Upper lobe of left lung (tissue), 4 donors: ENCODE results near the gene ADGRD1.

Experiments
- CTCF ChIP-seq, 6 experiments: fragments of 450-650 bp in 4 of 6; fragments of 200-600 bp in 2 of 6; sonication (generic) in 2 of 6; IDR thresholded peaks; one replicate each; pipeline ENCODE4 v1.5.1; 2016 to 2019; ENCODE audit warnings: antibody characterized with exemption in 6 of 6
- EP300 ChIP-seq, 4 donors: sonication (generic); formaldehyde crosslinking; IDR thresholded peaks; one replicate each; pipeline ENCODE4 v1.5.1; 2017; ENCODE audit warnings: antibody characterized with exemption in 4 of 4, control low read depth in 2 of 4
- POLR2A ChIP-seq, 4 donors: fragments of 450-650 bp; IDR thresholded peaks; one replicate each; pipeline ENCODE4 v1.5.1; 2016 to 2017; ENCODE audit warnings: antibody characterized with exemption in 4 of 4, mild to moderate bottlenecking in 2 of 4
- POLR2AphosphoS5 ChIP-seq, 2 donors: sonication (generic); formaldehyde crosslinking; IDR thresholded peaks; one replicate each; pipeline ENCODE4 v1.5.1; 2017; ENCODE audit warnings: antibody characterized with exemption in 2 of 2

GRCh38 chr12:131089531-131090273 is 136.0 kb downstream of the ADGRD1 start:
- TF ChIP-seq CTCF (IDR thresholded peaks at IDR 0.05) (no peak), POLR2A (IDR thresholded peaks at IDR 0.05) (no peak), POLR2AphosphoS5 (IDR thresholded peaks at IDR 0.05) (no peak), EP300 (IDR thresholded peaks at IDR 0.05) (no peak)
